Tibial nerve (tissue), 4 donors: Measurements from ENCODE around the gene FERMT2. TPM values are rescaled to one million over a fixed set of nuclear protein-coding genes. Genes with fewer than 3 reads are reported as not detected.

Experiments used
- DNase-seq, 2 donors: peaks; one replicate each; pipeline ENCODE4 v3.0.0-alpha.2; 2019; ENCODE audit warnings: low spot score in 2 of 2
- H3K27ac ChIP-seq, 4 donors: fragments of 200-600 bp; sonication (generic) in 3 of 4; one replicate each; pipeline ENCODE4 v1.5.1; 2017 to 2019; ENCODE audit warnings: mild to moderate bottlenecking in 1 of 4
- H3K27me3 ChIP-seq, 2 donors: fragments of 200-600 bp; sonication (generic) in 1 of 2; one replicate each; pipeline versions ENCODE4 v1.5.1 to v1.6.0; 2017 to 2019
- H3K36me3 ChIP-seq, 3 donors: fragments of 200-600 bp; sonication (generic); one replicate each; pipeline ENCODE4 v1.5.1; 2018 to 2019
- H3K4me1 ChIP-seq, 4 donors: fragments of 200-600 bp; sonication (generic) in 3 of 4; one replicate each; pipeline ENCODE4 v1.5.1; 2017 to 2019
- H3K4me3 ChIP-seq, 4 donors: fragments of 200-600 bp; sonication (generic) in 3 of 4; one replicate each; pipeline ENCODE4 v1.5.1; 2017 to 2019; ENCODE audit warnings: mild to moderate bottlenecking in 1 of 4, moderate library complexity in 1 of 4
- H3K9me3 ChIP-seq, 4 donors: fragments of 200-600 bp; sonication (generic) in 3 of 4; one replicate each; pipeline ENCODE4 v1.5.1; 2017 to 2019
- EP300 ChIP-seq, 2 donors: sonication (generic); formaldehyde crosslinking; IDR thresholded peaks; one replicate each; pipeline ENCODE4 v1.6.1; 2017; ENCODE audit warnings: antibody characterized with exemption in 2 of 2, mild to moderate bottlenecking in 1 of 2
- POLR2A ChIP-seq, 2 donors: fragments of 450-650 bp; IDR thresholded peaks; one replicate each; pipeline ENCODE4 v1.6.1; 2017; ENCODE audit warnings: antibody characterized with exemption in 2 of 2, mild to moderate bottlenecking in 2 of 2, moderate library complexity in 2 of 2
- WGBS, 2 donors: methylation state at CpG; one replicate each; pipeline ENCODE4 v1.1.5; 2018; 5-methylcytosine and 5-hydroxymethylcytosine counted together
- total RNA-seq, 4 donors: library from RNA; depleted of rRNA; stranded (reverse); fragments of >200 nt; gene quantifications; one replicate each; pipeline ENCODE4 v1.1.0, GENCODE V29; 2016
- TF ChIP-seq, protein P1 (sequence below), 5 experiments: fragments of 200-600 bp in 3 of 5; fragments of 450-650 bp in 2 of 5; sonication (generic) in 3 of 5; IDR thresholded peaks; one replicate each; pipeline ENCODE4 v1.5.1; 2016 to 2019; ENCODE audit warnings: antibody characterized with exemption in 5 of 5, mild to moderate bottlenecking in 3 of 5, moderate library complexity in 2 of 5

The FERMT2 gene
- total RNA-seq, 4 donors from 2014 or later, result 116 to 165 (median 146) TPM

DNA sequence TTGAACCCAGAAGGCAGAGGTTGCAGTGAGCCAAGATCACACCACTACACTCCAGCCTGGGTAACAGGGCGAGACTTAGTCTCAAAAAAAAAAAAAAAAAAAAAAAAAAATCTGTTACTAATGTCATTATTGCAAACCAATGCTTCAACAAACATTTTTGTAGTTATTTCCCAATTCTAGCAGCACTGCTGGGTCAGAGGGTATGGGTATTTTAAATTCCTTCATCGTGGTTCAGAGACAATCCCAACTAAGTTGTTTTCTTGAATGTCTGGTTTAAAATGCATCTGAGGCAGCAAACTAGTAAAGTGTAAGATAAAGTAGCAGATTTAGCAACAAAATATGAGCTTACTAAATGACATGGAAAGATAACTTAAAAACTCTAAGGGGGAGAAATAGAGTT is 65.6 kb downstream of the FERMT2 start:
- DNase-seq, result no peak
- peaks cover 0 to 41% (median 1%) of the 10 kb centered on the region in 4 donors for H3K4me1 ChIP-seq

GRCh38 chr14:52883658-52884057 is 67.2 kb downstream of the FERMT2 start:
- Histone ChIP-seq H3K4me3 (no peak overlapping the region), H3K36me3 (peaks cover 0 to 34% (median 0%) of the 10 kb centered on the region in 3 donors), H3K27ac (no peak overlapping the region), H3K4me1 (peaks cover 0 to 30% (median 1%) of the 10 kb centered on the region in 4 donors), H3K9me3 (no peaks in the 10 kb centered on the region), H3K27me3 (no peaks in the 10 kb centered on the region)
- TF ChIP-seq EP300 (IDR thresholded peaks at IDR 0.05), result no peak
- TF ChIP-seq, protein P1, sequence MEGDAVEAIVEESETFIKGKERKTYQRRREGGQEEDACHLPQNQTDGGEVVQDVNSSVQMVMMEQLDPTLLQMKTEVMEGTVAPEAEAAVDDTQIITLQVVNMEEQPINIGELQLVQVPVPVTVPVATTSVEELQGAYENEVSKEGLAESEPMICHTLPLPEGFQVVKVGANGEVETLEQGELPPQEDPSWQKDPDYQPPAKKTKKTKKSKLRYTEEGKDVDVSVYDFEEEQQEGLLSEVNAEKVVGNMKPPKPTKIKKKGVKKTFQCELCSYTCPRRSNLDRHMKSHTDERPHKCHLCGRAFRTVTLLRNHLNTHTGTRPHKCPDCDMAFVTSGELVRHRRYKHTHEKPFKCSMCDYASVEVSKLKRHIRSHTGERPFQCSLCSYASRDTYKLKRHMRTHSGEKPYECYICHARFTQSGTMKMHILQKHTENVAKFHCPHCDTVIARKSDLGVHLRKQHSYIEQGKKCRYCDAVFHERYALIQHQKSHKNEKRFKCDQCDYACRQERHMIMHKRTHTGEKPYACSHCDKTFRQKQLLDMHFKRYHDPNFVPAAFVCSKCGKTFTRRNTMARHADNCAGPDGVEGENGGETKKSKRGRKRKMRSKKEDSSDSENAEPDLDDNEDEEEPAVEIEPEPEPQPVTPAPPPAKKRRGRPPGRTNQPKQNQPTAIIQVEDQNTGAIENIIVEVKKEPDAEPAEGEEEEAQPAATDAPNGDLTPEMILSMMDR (IDR thresholded peaks at IDR 0.05), result no peak
- no peak for TF ChIP-seq POLR2A (IDR thresholded peaks at IDR 0.05)
- 79 to 83% methylated on average over 5 of the region's 5 CpGs for WGBS, 2 donors
- DNase-seq, result no peak

More for the DNA sequence above, 65.6 kb downstream of the FERMT2 start:
- Histone ChIP-seq H3K27ac (peak overlapping the region in 1 of 4 donors; percentile 23), H3K27me3 (no peaks in the 10 kb centered on the region), H3K9me3 (no peaks in the 10 kb centered on the region), H3K4me3 (no peak overlapping the region), H3K36me3 (peaks cover 0 to 37% (median 0%) of the 10 kb centered on the region in 3 donors)
- TF ChIP-seq EP300 (IDR thresholded peaks at IDR 0.05) (no peak), POLR2A (IDR thresholded peaks at IDR 0.05) (no peak)
- TF ChIP-seq, protein P1 (IDR thresholded peaks at IDR 0.05), result no peak
- WGBS, 2 donors, result 44 to 49% methylated on average over 2 of the region's 2 CpGs

DNA sequence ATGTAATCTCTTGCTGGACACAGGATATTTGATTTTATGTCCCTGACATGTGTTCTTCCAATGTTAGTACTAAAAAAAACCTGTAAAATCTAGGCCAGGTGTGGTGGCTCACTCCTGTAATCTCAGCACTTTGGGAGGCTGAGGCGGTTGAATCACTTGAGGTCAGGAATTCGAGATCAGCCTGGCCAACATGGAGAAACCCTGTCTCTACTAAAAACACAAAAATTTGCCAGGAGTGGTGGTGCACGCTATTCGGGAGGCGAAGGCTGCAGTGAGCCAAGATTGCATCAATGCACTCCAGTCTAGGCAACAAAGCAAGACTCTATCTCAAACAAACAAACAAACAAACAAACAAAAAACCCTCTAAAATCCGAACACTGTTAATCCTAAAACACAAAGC is 68.0 kb downstream of the FERMT2 start:
- peaks cover 0 to 35% (median 1%) of the 10 kb centered on the region in 4 donors for H3K4me1 ChIP-seq
- H3K36me3 ChIP-seq, result peaks cover 0 to 41% (median 0%) of the 10 kb centered on the region in 3 donors
- no peaks in the 10 kb centered on the region for H3K9me3 ChIP-seq
- TF ChIP-seq POLR2A (IDR thresholded peaks at IDR 0.05), result no peak
- TF ChIP-seq EP300 (IDR thresholded peaks at IDR 0.05), result no peak
- TF ChIP-seq, protein P1 (IDR thresholded peaks at IDR 0.05), result no peak
- WGBS, 2 donors, result 81 to 82% methylated on average over 6 of the region's 6 CpGs
- H3K27ac ChIP-seq, result no peak overlapping the region
- DNase-seq, result no peak
- no peaks in the 10 kb centered on the region for H3K27me3 ChIP-seq
- H3K4me3 ChIP-seq, result no peak overlapping the region

DNA sequence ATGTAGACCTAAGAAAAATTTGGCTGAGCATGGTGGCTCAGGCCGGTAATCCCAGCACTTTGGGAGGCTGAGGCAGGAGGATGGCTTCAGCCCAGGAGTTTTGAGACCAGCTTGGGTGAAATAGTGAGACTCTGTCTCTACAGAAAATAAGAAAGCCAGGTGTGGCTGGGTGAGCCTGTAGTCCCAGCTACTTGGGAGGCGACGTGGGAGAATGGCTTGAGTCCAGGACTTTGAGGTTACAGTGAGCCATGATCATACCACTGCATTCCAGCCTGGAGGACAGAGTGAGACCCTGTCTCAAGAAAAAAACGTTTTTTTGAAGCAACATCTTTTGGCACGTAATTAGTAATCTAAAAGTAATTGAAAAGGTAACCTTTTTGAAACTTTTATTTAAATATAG is 70.9 kb downstream of the FERMT2 start:
- H3K36me3 ChIP-seq, result peaks cover 0 to 48% (median 0%) of the 10 kb centered on the region in 3 donors
- TF ChIP-seq EP300 (IDR thresholded peaks at IDR 0.05) (no peak), POLR2A (IDR thresholded peaks at IDR 0.05) (no peak)
- TF ChIP-seq, protein P1 (IDR thresholded peaks at IDR 0.05), result no peak
- H3K27me3 ChIP-seq, result no peaks in the 10 kb centered on the region
- H3K4me1 ChIP-seq, result peaks cover 0 to 38% (median 0%) of the 10 kb centered on the region in 4 donors
- peak overlapping the region in 2 of 4 donors; percentile 42 to 54 for H3K27ac ChIP-seq
- DNase-seq, result no peak
- 83 to 85% methylated on average over 5 of the region's 5 CpGs for WGBS, 2 donors
- H3K4me3 ChIP-seq, result no peak overlapping the region
- no peaks in the 10 kb centered on the region for H3K9me3 ChIP-seq

DNA sequence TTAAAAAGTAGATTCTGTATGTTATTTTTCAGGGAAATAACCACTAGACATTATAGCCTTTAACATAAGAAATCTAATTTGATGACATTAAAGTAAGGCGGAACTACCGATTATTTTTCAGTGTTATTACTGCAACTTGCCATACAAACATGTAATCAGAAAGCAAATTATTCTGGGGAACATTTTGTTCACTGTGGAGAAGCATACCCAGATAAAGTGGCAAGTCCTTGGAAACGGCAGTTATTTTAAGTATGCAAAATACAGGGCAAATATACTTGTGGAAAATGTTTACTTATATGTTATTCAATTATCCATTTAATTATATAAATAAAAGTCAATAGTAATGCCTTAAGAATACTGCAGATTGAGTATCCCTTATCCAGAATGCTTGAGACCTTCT is 71.9 kb downstream of the FERMT2 start:
- Histone ChIP-seq H3K27ac (no peak overlapping the region), H3K27me3 (no peaks in the 10 kb centered on the region), H3K4me3 (no peak overlapping the region), H3K4me1 (peaks cover 0 to 43% (median 2%) of the 10 kb centered on the region in 4 donors), H3K36me3 (peaks cover 0 to 53% (median 0%) of the 10 kb centered on the region in 3 donors), H3K9me3 (no peaks in the 10 kb centered on the region)
- no peak for DNase-seq
- TF ChIP-seq POLR2A (IDR thresholded peaks at IDR 0.05) (no peak), EP300 (IDR thresholded peaks at IDR 0.05) (no peak)
- TF ChIP-seq, protein P1 (IDR thresholded peaks at IDR 0.05), result no peak
- WGBS, 2 donors, result 93 to 94% methylated on average over 3 of the region's 3 CpGs
